PC-3 (cell line): Measurements from ENCODE around the gene ZFYVE19. TPM values are rescaled to one million over a fixed set of nuclear protein-coding genes. Genes with fewer than 3 reads are reported as not detected.

Experiments
- ATAC-seq: fragments of 200-7000 bp; cut with Tn5 transposase; 2 replicates; pipeline ENCODE4 v1.9.1; 2020; ENCODE audit warnings: mild to moderate bottlenecking, moderate library complexity
- BruUV-seq: library from RNA; stranded (reverse); fragments of 400-500 nt; replicated peaks from 2 replicates; lab custom pipeline; 2021; lab: Mats Ljungman, UMichigan
- CTCF ChIA-PET: fragments of 300-600 bp; sonication (Branson Sonifier 250); formaldehyde crosslinking; loops from one replicate; lab custom pipeline; 2022; ENCODE audit warnings: antibody characterized with exemption; lab: Charles Lee
- POLR2A ChIA-PET: fragments of 300-600 bp; sonication (Branson Sonifier 250); formaldehyde crosslinking; loops from one replicate; lab custom pipeline; 2022; ENCODE audit warnings: antibody characterized with exemption; ENCODE audit not compliant: unreplicated experiment; lab: Charles Lee
- DNase-seq: peaks from one replicate; pipeline ENCODE4 v3.0.0-alpha.2; 2015
- H2AFZ ChIP-seq: fragments of 300-600 bp; sonication (generic); 2 replicates; pipeline ENCODE4 v1.6.0; 2016; ENCODE audit warnings: antibody characterized with exemption, low read length
- H3F3A ChIP-seq: fragments of 300-600 bp; sonication (generic); one replicate; pipeline ENCODE4 v1.6.0; 2017; ENCODE audit warnings: antibody characterized with exemption, low read length, control low read depth, mild to moderate bottlenecking; ENCODE audit not compliant: unreplicated experiment
- H3K27ac ChIP-seq: fragments of 300-600 bp; sonication (generic); 2 replicates; pipeline ENCODE4 v1.5.1; 2016; ENCODE audit warnings: mild to moderate bottlenecking, low read length
- H3K27me3 ChIP-seq: fragments of 300-600 bp; sonication (generic); 2 replicates; pipeline ENCODE4 v1.6.1; 2016; ENCODE audit warnings: low read length, mixed read lengths
- H3K36me3 ChIP-seq: fragments of 300-600 bp; sonication (generic); 2 replicates; pipeline ENCODE4 v1.6.1; 2016; ENCODE audit warnings: low read depth, mixed run types, low read length, mixed read lengths
- H3K4me1 ChIP-seq: fragments of 300-600 bp; sonication (generic); 2 replicates; pipeline ENCODE4 v1.5.1; 2016; ENCODE audit warnings: low read length; ENCODE audit not compliant: insufficient read depth
- H3K4me2 ChIP-seq: fragments of 300-600 bp; sonication (generic); 2 replicates; pipeline ENCODE4 v1.6.0; 2016; ENCODE audit warnings: low read length
- H3K4me3 ChIP-seq: fragments of 300-600 bp; sonication (generic); 2 replicates; pipeline ENCODE4 v1.5.1; 2016; ENCODE audit warnings: mild to moderate bottlenecking, low read length, mixed read lengths
- H3K79me2 ChIP-seq: fragments of 300-600 bp; sonication (generic); 2 replicates; pipeline ENCODE4 v1.6.1; 2017; ENCODE audit warnings: low read length, mixed read lengths
- H3K9ac ChIP-seq: fragments of 300-600 bp; sonication (generic); 2 replicates; pipeline ENCODE4 v1.6.0; 2016; ENCODE audit warnings: mild to moderate bottlenecking, low read length
- H3K9me2 ChIP-seq: fragments of 300-600 bp; sonication (generic); replicated peaks from 2 replicates; pipeline ENCODE4 v1.6.1; 2016; ENCODE audit warnings: mixed run types, low read length, mixed read lengths
- H3K9me3 ChIP-seq: fragments of 300-600 bp; sonication (generic); 2 replicates; pipeline ENCODE4 v1.6.1; 2016; ENCODE audit warnings: low read length, mixed read lengths
- H4K20me1 ChIP-seq: fragments of 300-600 bp; sonication (generic); 2 replicates; pipeline ENCODE4 v1.6.1; 2016; ENCODE audit warnings: low read length, mixed read lengths
- CTCF ChIP-seq: fragments of 300-600 bp; sonication (generic); conservative IDR thresholded peaks from 2 replicates; pipeline ENCODE4 v1.5.1; 2017; ENCODE audit warnings: antibody characterized with exemption, low read depth, mild to moderate bottlenecking, low read length
- EZH2 ChIP-seq: fragments of 300-600 bp; sonication (generic); IDR thresholded peaks from one replicate; pipeline ENCODE4 v1.6.1; 2017; ENCODE audit warnings: antibody characterized with exemption, mild to moderate bottlenecking, low read length; ENCODE audit not compliant: unreplicated experiment
- EZH2phosphoT487 ChIP-seq: fragments of 300-600 bp; sonication (generic); IDR thresholded peaks from 2 replicates; pipeline ENCODE4 v1.6.1; 2018; ENCODE audit warnings: mild to moderate bottlenecking, antibody characterized with exemption, low read length, borderline replicate concordance
- intact Hi-C: fragments of 100-400 bp; cut with micrococcal nuclease; formaldehyde crosslinking; loops from 2 replicates; pipeline ENCODE4 v1.9.0; 2023
- total RNA-seq: library from RNA; depleted of rRNA; stranded (reverse); fragments of >200 nt; gene quantifications from 2 replicates; pipeline ENCODE4 v1.2.3, GENCODE V29; 2014

ZFYVE19 gene
- total RNA-seq, 1 experiment from 2014 or later = 32.3 TPM

- H2AFZ ChIP-seq = no peak overlapping the region
- no peaks in the 10 kb centered on the region for H3K27me3 ChIP-seq
- H3K27ac ChIP-seq = no peak overlapping the region
- peaks cover 25% of the 10 kb centered on the region for H3K4me1 ChIP-seq
- no peak overlapping the region for H3K4me3 ChIP-seq
- H3F3A ChIP-seq = no peaks in the 10 kb centered on the region
- no peak for DNase-seq
- POLR2A ChIA-PET = no interaction called here
- H3K4me2 ChIP-seq = no peak overlapping the region
- peaks cover 18% of the 10 kb centered on the region for H3K36me3 ChIP-seq
- CTCF ChIA-PET = no interaction called here
- no peak for ATAC-seq
- no peaks in the 10 kb centered on the region for H3K79me2 ChIP-seq
- no peak overlapping the region for H3K9ac ChIP-seq
- H3K9me3 ChIP-seq = no peaks in the 10 kb centered on the region
- BruUV-seq = no TSS peak
- TF ChIP-seq EZH2 (no peak), EZH2phosphoT487 (no peak), CTCF (no peak)
- no peaks in the 10 kb centered on the region for H4K20me1 ChIP-seq
- intact Hi-C loops = no loop called here
- H3K9me2 ChIP-seq = no peaks in the 10 kb centered on the region
These were observed 31.9 kb upstream of the ZFYVE19 start for GRCh38 chr15:40775007-40775406.

DNA sequence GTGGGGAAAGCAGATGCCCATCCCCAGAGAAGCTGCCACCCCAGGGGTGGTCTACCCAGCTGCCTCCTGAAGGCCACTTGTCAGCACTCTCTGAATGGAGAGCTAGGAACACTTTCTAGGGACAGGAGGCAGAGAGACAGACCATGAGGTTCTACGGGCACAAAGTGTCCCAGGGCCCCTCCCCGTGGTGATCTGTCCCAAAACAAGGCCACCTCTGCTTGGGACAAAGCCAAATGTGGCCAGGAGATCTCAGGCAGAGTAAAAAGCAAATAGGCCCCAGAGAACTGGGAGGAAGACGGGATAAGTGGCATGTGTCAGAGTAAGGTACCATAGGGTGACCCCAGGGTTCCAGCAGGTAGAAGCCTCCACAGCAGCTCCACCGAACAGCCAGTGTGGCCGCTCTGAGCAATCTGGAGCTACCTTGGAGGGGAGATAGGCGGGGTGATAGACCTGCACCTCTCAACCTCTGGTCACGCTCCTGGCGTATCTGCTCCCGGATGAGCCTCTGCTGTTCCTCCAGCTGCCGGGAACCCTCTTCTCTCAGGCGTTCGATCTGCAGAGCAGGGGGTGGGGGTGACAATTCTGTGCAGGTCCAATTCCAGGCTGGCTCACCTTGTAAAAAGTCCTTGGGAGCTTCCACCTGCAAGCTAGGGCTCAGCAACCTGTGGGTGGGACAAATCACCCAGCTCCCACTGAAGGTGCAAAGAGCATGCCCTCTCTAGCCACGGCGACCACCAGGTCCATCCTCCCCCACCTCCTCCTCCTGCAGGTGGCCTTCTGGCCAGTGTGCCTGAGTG is 31.0 kb upstream of the ZFYVE19 start:
- no TSS peak for BruUV-seq
- POLR2A ChIA-PET = interaction anchor here (0.6 to 1.0 kb wide), 2 partner anchors 22 to 81 kb away, joined by 3 read pairs; partner anchors contain the start of gene RAD51
- H3K27ac ChIP-seq = peak overlapping the region; percentile 66
- TF ChIP-seq EZH2 (no peak), EZH2phosphoT487 (no peak), CTCF (no peak)
- H3K9me3 ChIP-seq = no peaks in the 10 kb centered on the region
- no peak overlapping the region for H2AFZ ChIP-seq
- peak overlapping the region; percentile 48 for H3K4me2 ChIP-seq
- peaks cover 17% of the 10 kb centered on the region for H3K4me1 ChIP-seq
- intact Hi-C loops = no loop called here
- no peaks in the 10 kb centered on the region for H4K20me1 ChIP-seq
- H3K9me2 ChIP-seq = no peaks in the 10 kb centered on the region
- ATAC-seq (no peak), DNase-seq (no peak)
- H3K9ac ChIP-seq = peak overlapping the region; percentile 29; the same call in 1 of the 2 replicates
- H3F3A ChIP-seq = no peaks in the 10 kb centered on the region
- CTCF ChIA-PET = interaction anchor here (0.5 to 1.2 kb wide), 8 partner anchors 8 to 334 kb away, joined by 3 to 14 read pairs (median 5); partner anchors contain the start of genes GCHFR and VPS18
- no peak overlapping the region for H3K4me3 ChIP-seq
- no peaks in the 10 kb centered on the region for H3K27me3 ChIP-seq
- H3K36me3 ChIP-seq = peaks cover 18% of the 10 kb centered on the region
- H3K79me2 ChIP-seq = no peaks in the 10 kb centered on the region
